Activated naive CD4-positive, alpha-beta T cell (primary cell): ENCODE data around the gene OR12D2.
"Not testable (repeated sequence)": the region's sequence is repeated elsewhere in the genome, so short reads cannot be mapped to it uniquely, and the experiment has no call there.

Experiments
- DNase-seq, 4 experiments: peaks; one replicate each; lab custom pipeline; 2025; lab: John Stamatoyannopoulos, UW

OR12D2 gene, protein sequence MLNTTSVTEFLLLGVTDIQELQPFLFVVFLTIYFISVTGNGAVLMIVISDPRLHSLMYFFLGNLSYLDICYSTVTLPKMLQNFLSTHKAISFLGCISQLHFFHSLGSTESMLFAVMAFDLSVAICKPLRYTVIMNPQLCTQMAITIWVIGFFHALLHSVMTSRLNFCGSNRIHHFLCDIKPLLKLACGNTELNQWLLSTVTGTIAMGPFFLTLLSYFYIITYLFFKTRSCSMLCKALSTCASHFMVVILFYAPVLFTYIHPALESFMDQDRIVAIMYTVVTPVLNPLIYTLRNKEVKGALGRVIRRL

DNA sequence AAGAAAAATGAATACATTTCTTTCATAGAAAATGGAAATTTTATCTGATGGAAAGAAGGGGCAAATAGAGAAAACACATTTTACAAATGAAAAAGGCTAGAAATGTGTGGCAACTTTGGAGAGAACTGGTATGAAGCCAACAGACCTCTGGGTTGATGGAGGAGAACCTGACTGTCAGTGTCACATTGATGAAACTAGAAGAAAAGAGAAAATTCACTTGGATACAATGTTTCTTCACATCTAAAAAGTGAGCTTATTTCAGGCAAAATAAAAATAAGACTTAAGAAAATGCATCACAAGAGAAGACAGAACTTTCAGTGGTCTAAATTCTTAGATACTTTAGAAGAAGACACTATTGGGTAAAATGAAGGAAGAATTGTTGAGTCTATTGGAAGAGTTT is at the start of gene OR12D2:
Gene OR12D2, plus strand, starts transcription at position 301 of the 400 bp plus-strand sequence. CDS start 1,069 bp downstream, outside the sequence.
- no peak for DNase-seq

DNA sequence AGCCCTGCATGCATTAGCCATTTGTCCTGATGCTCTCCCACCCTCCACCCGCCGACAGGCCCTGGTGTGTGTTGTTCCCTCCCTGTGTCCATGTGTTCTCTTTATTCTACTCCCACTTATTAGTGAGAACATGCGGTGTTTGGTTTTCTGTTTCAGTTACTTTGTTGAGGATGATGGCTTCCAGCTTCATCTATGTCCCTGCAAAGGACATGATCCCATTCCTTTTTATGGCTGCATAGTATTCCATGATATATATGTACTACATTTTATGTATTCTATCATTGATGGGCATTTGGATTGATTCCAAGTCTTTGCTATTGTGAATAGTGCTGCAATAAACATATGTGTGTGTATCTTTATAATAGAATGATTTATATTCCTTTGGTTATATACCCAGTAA is 46.1 kb upstream of the OR12D2 start:
- DNase-seq, result not testable (repeated sequence)

DNA sequence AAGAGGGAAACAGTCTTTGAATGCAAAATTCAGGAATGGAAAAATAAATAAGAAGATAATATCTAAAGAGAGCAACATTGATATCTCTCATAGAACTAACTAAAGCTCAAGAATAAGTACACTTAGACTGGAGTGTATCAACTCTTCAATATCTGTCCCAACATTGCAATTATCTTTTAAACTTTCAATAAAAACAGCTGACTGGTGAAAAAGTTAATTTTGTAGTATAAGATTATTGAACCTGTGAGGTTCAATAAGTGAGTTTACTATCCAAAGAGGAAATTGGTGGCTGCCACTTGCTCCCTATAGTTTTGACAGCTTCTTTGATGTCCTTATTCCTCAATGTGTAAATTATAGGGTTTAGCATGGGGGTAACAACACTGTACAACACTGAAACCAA is 40.5 kb upstream of the OR12D2 start:
- DNase-seq, result no peak

DNA sequence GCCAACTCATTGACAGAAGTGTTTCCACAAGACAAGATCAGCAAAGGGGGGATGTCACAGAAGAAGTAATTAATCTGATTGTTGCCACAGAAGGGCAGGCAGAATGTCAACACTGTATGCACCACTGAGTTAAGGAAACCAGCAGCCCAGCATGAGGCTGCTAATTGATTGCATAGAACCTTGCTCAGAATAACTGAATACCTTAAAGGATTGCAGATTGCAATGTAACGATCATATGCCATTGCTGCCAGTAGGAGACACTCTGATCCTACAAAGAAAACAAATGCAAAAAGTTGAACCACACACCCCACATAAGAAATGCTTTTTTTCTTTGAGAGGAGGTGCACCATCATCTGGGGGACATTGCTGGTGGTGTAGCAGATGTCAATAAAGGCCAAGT is 39.8 kb upstream of the OR12D2 start:
- no peak for DNase-seq

DNA sequence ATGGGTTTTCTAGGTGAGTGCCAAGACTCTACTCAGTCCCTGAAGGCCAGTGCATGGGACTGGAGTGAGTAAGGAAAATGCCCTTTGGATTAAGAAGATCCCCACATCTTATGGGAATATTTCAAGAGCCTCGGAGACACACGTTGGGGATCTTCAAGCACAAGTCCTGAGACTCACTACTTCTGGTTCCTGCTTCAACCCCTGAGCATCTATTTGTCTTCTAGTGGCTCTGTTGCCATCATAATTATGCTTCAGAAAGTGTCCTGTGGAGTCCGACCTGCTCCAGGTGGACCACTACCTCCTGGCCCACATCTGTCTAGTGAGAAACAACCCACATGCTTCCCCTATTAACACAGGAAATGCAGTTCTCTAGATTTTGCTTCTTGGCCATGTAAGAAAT is 26.7 kb upstream of the OR12D2 start, which contains the start of gene OR5V1:
Gene OR5V1, minus strand, starts transcription at position 101 of the 400 bp plus-strand sequence. CDS start 12,670 bp downstream, outside the sequence.
- no peak for DNase-seq

DNA sequence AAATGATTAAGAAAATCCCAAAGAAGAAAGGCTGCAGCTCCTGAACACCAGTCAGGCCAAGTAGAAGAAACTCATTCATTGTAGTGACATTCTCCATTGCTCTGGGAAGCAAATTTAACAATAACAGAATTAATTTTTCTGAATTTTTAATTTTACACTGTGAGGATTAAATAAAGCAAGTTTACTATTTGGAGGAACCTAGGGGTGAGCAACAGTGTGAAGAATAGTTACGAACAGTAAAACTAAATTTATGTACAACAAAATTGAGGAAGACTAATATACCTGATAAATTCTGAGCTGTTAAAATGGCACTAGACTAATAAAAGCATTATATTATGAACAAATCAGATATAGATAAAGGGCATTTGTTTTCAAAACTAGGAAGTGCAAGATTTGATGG is 20.2 kb upstream of the OR12D2 start, which contains the start of gene OR12D3:
Gene OR12D3, minus strand, starts transcription at position 101 of the 400 bp plus-strand sequence. Its CDS starts 4 bp downstream, at position 97.
- DNase-seq, result no peak

DNA sequence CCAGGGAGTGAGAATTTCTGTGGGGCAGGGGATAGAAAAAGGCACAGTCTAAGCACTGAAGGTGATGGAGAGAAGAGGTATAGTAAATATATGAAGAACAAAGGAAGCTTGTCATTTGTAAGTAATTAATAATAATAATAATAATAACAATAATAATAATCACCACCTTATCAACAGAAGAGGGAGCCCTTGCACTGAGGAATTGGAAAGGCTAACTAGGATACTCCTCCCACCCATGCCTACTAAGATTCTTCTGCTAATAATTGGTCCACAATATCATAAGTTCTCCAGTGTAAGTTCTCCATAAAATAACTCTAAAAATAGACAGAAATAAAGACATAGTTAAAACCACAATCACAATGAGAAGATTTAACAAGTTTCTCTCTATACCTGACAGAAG is 19.4 kb upstream of the OR12D2 start:
- DNase-seq, result no peak

DNA sequence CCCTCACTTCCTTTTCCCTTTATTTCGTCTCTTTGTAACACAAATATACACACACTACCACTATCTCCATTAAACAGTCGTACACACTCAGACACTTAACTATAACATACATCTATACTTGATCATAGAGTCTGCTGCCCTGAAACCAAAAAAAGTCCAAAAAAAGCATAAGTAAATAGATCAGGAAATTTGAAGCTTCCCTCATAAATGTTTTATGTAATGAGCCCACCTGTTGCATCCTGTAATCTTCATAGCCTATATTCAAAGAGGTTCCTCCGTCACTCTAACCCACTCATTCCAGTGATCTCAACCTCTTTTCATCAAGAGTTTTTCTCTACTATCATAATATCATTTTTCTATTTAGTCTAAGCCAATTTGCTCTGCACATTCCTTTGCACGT is 6.9 kb upstream of the OR12D2 start:
- no peak for DNase-seq

DNA sequence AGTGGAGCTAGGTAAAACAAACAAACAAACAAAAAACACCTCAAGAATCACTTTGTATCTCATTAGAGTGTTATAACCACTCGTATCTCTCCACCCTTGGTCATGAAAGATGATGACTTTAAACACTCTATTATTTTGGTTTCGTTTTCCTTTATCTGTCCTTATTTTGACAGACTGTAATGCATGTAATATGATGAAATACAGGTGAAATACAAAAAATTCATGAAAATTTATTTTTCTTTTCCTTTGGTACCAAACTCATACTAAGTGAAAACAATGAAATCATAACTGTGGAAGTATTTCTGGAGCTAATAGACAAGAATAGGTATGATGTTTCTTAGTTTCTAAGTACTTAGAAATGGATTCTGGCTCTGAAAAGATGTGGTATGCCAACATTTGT is 4.1 kb downstream of the OR12D2 start:
- no peak for DNase-seq

DNA sequence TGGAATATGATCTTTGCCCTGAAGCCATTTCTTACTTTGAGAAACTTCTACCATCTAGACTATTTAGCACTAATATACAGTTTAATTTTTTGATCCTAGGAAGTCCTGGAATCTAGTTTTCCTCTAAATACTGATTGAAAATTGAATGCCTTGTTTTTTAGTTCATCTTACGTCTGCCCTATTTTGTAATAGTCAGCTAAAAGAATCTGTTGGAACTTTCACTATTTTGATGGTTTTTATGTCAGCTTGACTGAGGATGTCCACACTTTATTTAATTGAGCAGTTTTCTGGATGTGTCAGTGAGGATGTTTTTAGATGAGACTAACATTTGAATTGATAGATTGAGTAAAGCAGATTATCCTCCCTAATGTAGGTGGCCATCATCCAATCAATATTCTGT is 8.4 kb downstream of the OR12D2 start:
- no peak for DNase-seq

DNA sequence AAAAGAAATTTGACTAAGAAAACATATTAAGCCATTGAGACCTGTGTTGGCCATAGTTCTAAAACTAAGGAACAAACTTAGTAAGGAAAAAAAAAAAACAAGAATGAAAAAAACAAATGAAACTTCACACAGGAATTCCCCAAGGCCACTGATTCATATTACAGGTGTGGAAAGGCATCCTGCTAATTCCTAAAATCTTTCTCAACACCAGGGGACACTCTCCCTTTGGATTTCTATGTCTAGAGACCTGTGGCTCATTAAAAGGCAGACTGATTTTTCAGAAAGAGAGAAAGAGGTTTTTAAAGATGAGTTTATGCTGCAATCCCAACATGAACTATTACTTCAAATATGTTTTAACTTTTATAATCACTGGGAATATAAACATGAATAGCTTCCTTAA is 19.2 kb downstream of the OR12D2 start, which contains the start of gene OR12D1:
Gene OR12D1, plus strand, starts transcription at position 341 of the 400 bp plus-strand sequence.
- DNase-seq, result no peak

DNA sequence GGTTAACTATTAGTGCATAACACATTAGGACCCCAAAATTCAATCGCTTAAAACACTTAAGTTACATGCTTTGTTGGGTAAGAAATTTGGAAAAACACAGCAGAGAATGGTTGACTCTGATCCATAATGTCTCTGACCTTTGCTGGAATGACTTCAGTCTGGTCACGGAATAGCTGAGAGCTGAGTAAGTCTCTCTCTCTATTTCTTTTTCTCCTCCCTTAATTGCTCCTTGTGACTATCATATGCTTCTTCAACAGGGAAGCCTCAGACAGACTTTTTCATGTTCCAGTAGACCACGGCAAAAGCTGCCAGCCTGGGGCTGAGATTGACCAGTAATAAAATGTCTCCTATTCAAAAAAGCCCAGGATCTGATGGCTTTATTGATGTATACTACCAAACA is 24.1 kb downstream of the OR12D2 start:
- DNase-seq, result no peak

DNA sequence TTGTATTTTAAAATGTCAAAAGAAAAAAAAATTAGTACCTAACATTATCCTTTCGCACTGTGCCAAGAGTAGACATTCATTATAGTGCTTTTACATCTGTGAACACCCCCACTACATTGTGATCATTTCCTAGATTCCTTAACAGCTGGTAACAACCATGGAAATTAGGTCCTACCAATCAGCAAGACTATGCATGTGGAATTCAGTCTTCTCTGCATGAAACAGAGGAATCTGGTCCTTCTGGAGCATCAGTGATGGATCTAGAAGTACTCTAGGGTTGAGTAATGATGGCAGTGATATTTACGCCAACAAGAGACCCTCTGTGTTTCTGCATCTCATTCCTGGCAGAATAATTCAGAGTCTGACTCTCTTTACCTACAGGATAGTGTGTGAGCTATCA is 28.7 kb downstream of the OR12D2 start:
- DNase-seq, result no peak

DNA sequence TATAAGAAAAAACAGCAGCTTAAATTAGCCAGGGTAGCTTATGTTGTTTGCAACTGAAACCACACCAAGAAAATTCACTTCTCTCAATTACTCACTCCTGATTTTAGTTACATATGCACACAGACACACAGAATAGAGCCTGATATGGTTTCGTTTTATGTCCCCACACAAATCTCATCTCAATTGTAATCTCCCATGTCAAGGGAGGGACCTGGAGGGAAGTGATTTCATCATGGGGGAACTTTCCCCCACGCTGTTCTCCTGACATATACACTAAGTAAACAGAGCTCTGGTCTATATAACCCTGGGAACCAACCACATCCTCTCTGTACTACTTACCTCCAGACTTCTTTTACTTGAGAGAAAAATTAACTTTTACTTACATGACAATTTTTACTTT is 29.1 kb downstream of the OR12D2 start:
- no peak for DNase-seq

DNA sequence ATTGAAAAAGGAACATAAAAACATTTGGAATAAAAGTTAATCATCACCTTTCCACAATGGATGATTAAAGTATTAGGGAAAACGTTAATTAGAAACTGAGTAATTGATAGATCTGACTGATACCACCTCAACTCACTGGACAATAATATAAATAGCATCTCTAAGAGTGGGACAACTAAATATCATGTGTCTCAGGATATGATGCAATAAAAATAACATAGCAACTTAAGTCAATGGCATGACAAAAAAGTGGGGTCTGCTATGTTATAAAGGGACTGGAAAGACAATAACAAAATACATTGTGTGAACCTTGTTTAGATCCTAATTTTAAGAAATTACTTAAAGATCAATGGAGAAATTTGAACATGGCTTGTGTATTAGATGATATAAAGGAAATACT is 29.6 kb downstream of the OR12D2 start:
- no peak for DNase-seq

DNA sequence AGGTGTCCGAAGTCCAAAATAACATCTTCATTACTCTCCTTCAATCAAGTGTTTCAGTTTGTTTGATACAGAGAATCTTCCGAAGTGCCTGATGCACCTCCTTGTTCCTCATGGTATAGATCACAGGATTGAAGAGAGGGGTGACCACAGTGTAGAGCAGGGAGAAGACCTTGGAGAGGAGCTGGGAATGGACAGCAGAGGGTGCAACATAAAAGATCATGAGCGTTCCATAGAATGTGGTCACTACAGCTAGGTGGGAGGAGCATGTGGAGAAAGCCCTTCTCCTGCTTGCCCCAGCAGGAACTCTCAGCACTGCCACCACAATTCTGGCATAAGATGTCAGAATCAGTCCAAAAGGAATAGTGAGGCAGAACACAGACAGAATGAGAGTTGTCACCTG is 31.2 kb downstream of the OR12D2 start:
- no peak for DNase-seq

DNA sequence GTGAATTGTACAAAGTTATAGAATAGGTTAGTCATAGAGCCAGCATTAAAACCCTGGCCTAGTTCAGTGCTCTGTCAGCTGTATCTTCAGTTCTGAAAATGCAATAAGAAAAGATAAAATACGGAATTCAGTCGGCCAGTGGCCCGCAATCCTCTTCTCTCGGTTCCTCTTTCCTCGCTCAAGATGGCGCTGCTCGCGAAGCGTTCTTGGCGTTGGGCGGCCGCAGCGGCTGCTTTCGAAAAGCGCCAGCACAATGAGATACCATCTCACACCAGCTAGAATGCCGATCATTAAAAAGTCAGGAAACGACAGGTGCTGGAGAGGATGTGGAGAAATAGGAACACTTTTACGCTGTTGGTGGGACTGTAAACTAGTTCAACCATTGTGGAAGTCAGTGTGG is 41.3 kb downstream of the OR12D2 start:
- DNase-seq, result not testable (repeated sequence)

DNA sequence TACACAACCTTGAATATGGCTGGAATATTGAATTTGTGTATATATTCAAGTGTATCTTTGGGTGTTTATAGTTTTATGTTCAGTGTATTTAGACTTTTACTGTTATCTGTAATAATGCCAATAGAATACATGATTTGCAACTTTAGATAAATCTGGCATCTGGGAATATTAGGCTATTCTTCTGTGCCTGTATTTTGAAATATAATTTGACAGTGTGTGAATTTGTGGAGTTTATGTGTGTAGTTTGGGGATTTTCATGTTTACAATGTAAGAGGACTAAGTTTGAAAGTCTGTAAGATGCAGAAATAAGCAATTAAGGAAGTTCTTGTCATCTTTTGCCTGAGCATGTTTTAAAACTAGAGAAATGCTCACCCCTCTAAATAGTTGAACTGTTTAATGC is 43.6 kb downstream of the OR12D2 start, which contains the start of gene OR10C1:
Gene OR10C1, plus strand, starts transcription at position 301 of the 400 bp plus-strand sequence. CDS start 710 bp downstream, outside the sequence.
- DNase-seq, result no peak

DNA sequence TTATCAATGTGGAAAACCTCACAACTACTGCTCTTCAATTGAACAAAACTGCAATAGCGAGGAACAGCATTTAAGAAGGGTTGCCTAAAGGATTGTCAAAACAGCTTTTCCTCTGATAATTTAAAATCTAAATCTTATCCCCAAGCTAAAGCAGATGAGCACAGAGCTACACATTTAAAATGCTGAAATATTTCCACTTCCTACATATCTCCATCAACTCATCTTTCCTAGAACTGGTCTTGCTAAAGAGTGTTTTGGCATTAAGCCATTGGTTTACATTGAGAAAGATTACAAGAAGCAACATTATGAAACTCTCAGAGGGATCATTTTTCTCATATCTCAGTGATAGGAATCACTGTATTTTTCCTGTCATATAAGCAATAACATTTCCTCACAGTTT is 47.3 kb downstream of the OR12D2 start:
- no peak for DNase-seq

DNA sequence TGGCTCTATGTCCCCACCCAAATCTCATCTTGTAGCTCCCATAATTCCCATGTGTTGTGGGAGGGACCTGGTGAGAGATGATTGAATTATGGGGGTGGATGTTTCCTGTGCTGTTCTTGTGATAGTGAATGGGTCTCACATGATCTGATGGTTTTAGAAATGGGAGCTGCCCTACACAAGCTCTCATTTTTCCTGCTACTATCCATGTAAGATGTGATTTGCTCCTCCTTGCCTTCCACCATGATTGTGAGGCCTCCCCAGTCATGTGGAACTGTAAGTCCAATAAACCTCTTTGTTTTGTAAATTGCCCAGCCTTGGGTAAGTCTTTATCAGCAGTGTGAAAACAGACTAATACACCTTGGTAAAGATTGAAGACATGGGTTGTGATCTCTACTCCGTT is 48.6 kb downstream of the OR12D2 start:
- DNase-seq, result not testable (repeated sequence)
